Left lung (tissue), 10 donors: Measurements from ENCODE around the gene ABCB4. TPM values are rescaled to one million over a fixed set of nuclear protein-coding genes. Genes with fewer than 3 reads are reported as not detected.

ENCODE experiments used
- ATAC-seq: fragments of 200-7000 bp; cut with Tn5 transposase; one replicate; pipeline ENCODE4 v1.9.1; 2020; ENCODE audit warnings: moderate library complexity
- DNase-seq, 4 donors: peaks; one replicate each; pipeline ENCODE4 v3.0.0-alpha.2; 2013 to 2020
- H3K27ac ChIP-seq, 2 donors: fragments of 200-600 bp; sonication (generic) in 1 of 2; one replicate each; pipeline versions ENCODE4 v1.5.0 to v1.8.0; 2020 to 2021
- H3K27me3 ChIP-seq, 2 donors: fragments of 200-600 bp; sonication (generic) in 1 of 2; one replicate each; pipeline versions ENCODE4 v1.5.0 to v1.8.0; 2020 to 2021
- H3K36me3 ChIP-seq, 2 donors: fragments of 200-600 bp; sonication (generic) in 1 of 2; one replicate each; pipeline versions ENCODE4 v1.5.0 to v1.8.0; 2020 to 2021
- H3K4me1 ChIP-seq, 2 donors: fragments of 200-600 bp; one replicate each; pipeline ENCODE4 v1.8.0; 2021
- H3K4me3 ChIP-seq, 2 donors: fragments of 200-600 bp; sonication (generic) in 1 of 2; one replicate each; pipeline versions ENCODE4 v1.5.0 to v1.8.0; 2020 to 2021; ENCODE audit warnings: mild to moderate bottlenecking in 1 of 2
- H3K9me3 ChIP-seq, 2 donors: fragments of 200-600 bp; sonication (generic) in 1 of 2; one replicate each; pipeline versions ENCODE4 v1.5.0 to v1.8.0; 2020 to 2021
- CTCF ChIP-seq, 2 donors: fragments of 200-600 bp; sonication (generic) in 1 of 2; IDR thresholded peaks; one replicate each; pipeline versions ENCODE4 v1.5.0 to v1.8.0; 2021; ENCODE audit warnings: antibody characterized with exemption in 2 of 2
- intact Hi-C, 2 donors: fragments of 100-400 bp; cut with DNase I; formaldehyde crosslinking; loops; one replicate each; pipeline versions ENCODE4 v1.11.2 to v1.14.2; 2022
- polyA plus RNA-seq, 6 donors: library from polyadenylated mRNA; unstranded; fragments of 120-200 nt; gene quantifications; one replicate each; pipeline ENCODE4 v1.2.1, GENCODE V29; 2013; ENCODE audit not compliant: insufficient read length in 6 of 6
- total RNA-seq, 2 donors: library from RNA; stranded (reverse); fragmentation: NEBNext Ultra II Directional; extraction: Animal tissue kit (Norgen Biotek cat#: 25700); gene quantifications; one replicate each; pipeline ENCODE4 v1.2.1, GENCODE V29; 2021
- donor health status: DM: no; HTN: yes; CAD: no.
- donor health status: DM: no; HTN: no; CAD: no.

Gene ABCB4
- total and polyA plus RNA-seq, 8 donors = 0.16 to 1.8 (median 1.1) TPM

GRCh38 chr7:87513735-87514335, 38.4 kb upstream of the ABCB4 start:
- no peak overlapping the region for H3K27ac ChIP-seq
- peaks cover 0 to 4% of the 10 kb centered on the region in 2 donors for H3K4me1 ChIP-seq
- no peak overlapping the region for H3K4me3 ChIP-seq
- TF ChIP-seq CTCF (IDR thresholded peaks at IDR 0.05) = no peak
- no peaks in the 10 kb centered on the region for H3K36me3 ChIP-seq
- H3K9me3 ChIP-seq = no peaks in the 10 kb centered on the region
- no peaks in the 10 kb centered on the region for H3K27me3 ChIP-seq
- intact Hi-C loops = no loop called here
- ATAC-seq (no peak), DNase-seq (no peak)

DNA sequence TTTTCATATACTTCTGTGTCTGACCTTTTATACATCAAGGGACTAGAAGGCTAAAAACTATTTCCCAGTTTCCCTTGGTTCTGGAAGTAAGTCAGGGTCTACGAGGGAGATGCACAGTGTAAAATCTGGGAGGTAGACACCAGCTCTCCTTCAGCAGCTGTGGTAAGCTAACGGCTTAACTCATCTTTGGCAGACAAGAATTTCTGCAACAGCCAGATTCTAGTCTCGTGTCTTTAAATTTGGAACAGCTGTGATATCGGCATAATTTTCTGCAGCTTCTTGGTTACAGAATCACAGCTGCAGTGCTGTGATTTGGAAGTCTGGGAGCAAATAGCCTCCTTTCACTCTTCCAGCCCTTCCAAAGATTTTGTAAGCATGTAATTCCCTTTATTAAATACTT, 37.4 kb upstream of the ABCB4 start:
- H3K27me3 ChIP-seq = no peaks in the 10 kb centered on the region
- no peak for DNase-seq
- intact Hi-C loops = no loop called here
- no peaks in the 10 kb centered on the region for H3K9me3 ChIP-seq
- H3K4me3 ChIP-seq = no peak overlapping the region
- no peak overlapping the region for H3K27ac ChIP-seq
- H3K4me1 ChIP-seq = peaks cover 0 to 4% of the 10 kb centered on the region in 2 donors
- H3K36me3 ChIP-seq = no peaks in the 10 kb centered on the region
- TF ChIP-seq CTCF (IDR thresholded peaks at IDR 0.05) = no peak
- no peak for ATAC-seq

DNA sequence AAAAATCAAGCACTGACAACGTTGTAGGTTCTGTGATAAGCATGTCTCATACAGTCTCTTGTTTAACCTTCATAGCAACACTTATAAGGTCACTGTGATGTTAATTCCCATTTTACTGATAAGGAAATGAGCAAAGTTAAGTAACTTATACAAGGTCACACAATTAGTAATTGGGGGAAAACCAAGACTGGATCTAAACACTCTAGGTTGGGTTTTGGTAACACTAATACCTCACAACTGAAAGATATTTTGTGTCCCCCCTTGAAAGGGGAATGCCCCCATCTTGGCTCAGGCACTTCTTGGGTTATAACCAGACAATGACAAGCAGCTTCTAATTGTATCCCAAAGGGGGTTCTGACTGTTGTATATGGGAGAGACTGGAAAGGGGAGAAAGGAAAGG, 36.0 kb upstream of the ABCB4 start:
- Histone ChIP-seq H3K36me3 (no peaks in the 10 kb centered on the region), H3K4me3 (no peak overlapping the region), H3K4me1 (no peaks in the 10 kb centered on the region), H3K9me3 (no peaks in the 10 kb centered on the region), H3K27ac (no peak overlapping the region), H3K27me3 (no peaks in the 10 kb centered on the region)
- intact Hi-C loops = no loop called here
- TF ChIP-seq CTCF (IDR thresholded peaks at IDR 0.05) = no peak
- DNase-seq (no peak), ATAC-seq (no peak)

DNA sequence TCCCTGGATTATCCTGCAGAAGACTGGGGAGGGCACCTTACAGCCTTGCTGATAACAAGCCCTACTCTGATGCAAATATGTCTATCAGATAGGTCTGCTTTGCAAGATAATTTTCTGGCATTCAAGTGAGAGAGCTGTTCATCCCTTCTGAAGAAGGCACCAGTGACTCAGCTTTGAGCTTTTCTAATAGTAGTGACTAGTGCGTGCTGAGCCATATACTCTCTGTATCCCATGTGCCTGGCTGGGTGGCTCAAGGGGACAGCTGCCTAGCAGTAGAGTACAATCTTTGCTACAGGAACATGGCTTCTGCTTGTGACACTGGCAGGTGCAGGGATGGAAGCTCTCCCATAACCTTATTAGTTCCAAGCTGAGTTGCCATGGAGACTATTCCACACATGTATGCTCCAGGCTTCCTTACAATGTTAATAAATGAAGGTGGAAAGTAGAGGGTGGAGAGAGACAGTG, 35.0 kb upstream of the ABCB4 start:
- Histone ChIP-seq H3K27ac (no peak overlapping the region), H3K36me3 (no peaks in the 10 kb centered on the region), H3K4me1 (no peaks in the 10 kb centered on the region), H3K27me3 (no peaks in the 10 kb centered on the region), H3K4me3 (no peak overlapping the region), H3K9me3 (no peaks in the 10 kb centered on the region)
- TF ChIP-seq CTCF (IDR thresholded peaks at IDR 0.05) = no peak
- intact Hi-C loops = no loop called here
- DNase-seq = no peak
- no peak for ATAC-seq

DNA sequence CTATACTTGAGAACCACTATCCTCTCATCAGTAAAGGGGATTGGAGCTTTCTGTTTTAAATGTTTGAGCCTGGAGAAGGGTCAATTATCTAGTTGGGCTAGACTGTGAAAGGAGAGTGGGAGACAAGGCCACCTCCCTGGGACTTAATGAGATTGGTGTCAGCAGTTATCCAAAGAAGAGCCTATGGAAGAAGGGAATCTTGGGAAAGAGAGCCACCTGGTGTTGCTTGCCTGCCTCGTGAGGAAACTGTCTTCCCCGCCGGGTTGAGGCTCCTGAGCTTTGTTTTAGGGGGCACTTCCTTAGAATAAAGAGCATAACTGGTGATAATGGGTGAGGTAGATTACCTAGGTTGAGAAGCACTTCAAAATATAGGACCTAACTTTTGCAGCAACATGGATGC, 32.0 kb upstream of the ABCB4 start:
- no peaks in the 10 kb centered on the region for H3K36me3 ChIP-seq
- no peak for DNase-seq
- H3K9me3 ChIP-seq = no peaks in the 10 kb centered on the region
- H3K27me3 ChIP-seq = no peaks in the 10 kb centered on the region
- intact Hi-C loops = no loop called here
- H3K4me3 ChIP-seq = no peak overlapping the region
- H3K4me1 ChIP-seq = no peaks in the 10 kb centered on the region
- no peak overlapping the region for H3K27ac ChIP-seq
- no peak for TF ChIP-seq CTCF (IDR thresholded peaks at IDR 0.05)
- no peak for ATAC-seq
